RWPE1 (cell line): ENCODE measurements around the gene TAB2.

Source experiments
- CTCF ChIA-PET: fragments of 350-600 bp; sonication (Branson Sonifier 250); formaldehyde crosslinking; extraction: SDS; loops from one replicate; lab custom pipeline; 2021; lab: Yijun Ruan, JAX
- POLR2A ChIA-PET: fragments of 400-600 bp; formaldehyde crosslinking; extraction: SDS; loops from one replicate; lab custom pipeline; 2020; ENCODE audit warnings: antibody characterized with exemption; ENCODE audit not compliant: low non-redundant PET; lab: Yijun Ruan, JAX
- DNase-seq: peaks from one replicate; pipeline ENCODE4 v3.0.0; 2012; ENCODE audit warnings: low spot score
- H3K27ac ChIP-seq: fragments of 450-650 bp; 2 replicates; pipeline ENCODE4 v1.5.1; 2017
- CTCF ChIP-seq: fragments of 450-650 bp; conservative IDR thresholded peaks from 2 replicates; pipeline ENCODE4 v1.5.1; 2017; ENCODE audit warnings: low read depth, mild to moderate bottlenecking

TAB2 gene

DNA sequence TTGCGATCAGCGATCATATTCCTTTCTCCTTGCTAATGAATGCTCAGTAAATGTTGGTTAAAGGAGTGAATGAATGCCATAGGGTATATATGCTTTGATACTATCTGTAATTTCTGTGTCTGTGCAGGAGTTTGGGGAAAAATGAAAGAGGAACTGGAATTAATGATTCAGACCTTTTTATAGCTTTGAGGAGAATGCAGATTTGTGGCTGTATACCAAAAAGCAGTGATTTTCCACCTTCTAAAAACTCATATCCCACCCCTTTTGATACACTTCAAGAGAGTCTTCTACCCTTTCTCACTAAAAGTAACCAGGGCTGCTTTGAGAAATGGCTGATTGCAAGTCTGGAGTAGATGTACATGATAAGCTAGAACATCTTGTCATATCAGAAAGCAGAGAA, 56.0 kb downstream of the TAB2 start:
- H3K27ac ChIP-seq: no peak overlapping the region
- no peak for DNase-seq
- POLR2A ChIA-PET: no interaction called here
- no peak for TF ChIP-seq CTCF
- CTCF ChIA-PET: interaction anchor here (0.6 kb wide), 1 partner anchor 125 kb away, joined by 3 read pairs; no protein-coding TSS in a partner anchor

- H3K27ac ChIP-seq: no peak overlapping the region
- CTCF ChIA-PET: no interaction called here
- TF ChIP-seq CTCF: no peak
- DNase-seq: no peak
- POLR2A ChIA-PET: no interaction called here
Measured at GRCh38 chr6:149379977-149380376, 62.5 kb downstream of the TAB2 start.

DNA sequence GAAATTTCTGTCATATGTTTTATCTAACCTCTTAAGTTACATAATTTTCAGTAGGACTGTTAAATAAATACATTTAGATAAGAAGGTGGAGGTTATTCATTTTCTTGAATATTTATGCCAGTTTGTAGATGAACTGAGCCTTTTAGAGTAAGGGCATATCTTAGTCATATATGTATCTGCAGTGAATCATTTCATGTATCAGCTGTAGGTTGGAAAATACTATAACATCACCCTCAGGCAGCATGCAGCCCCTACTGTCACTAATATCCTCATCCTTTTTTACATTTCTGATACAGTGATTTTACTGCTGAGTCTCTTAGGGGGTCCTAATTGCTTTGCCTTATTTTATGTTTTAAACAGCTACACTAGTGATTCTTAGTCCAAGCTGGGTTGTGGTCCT, 63.0 kb downstream of the TAB2 start:
- POLR2A ChIA-PET: no interaction called here
- CTCF ChIA-PET: no interaction called here
- no peak for TF ChIP-seq CTCF

DNA sequence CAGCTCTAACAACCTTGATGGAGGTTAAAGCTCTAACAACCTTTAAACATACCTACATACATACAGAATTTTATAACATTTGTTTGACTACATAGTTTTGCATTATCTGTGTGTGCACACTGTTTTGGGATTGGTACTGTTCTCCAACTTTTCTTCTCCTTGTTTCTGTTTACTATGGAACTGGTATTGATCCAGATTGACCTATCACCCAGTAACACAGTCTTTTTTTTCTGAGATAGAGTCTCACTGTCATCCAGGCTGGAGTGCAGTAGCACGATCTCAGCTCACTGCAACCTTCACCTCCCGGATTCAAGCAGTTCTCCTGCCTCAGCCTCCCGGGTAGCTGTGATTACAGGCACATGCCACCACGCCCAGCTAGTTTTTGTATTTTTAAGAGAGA, 65.9 kb downstream of the TAB2 start:
- TF ChIP-seq CTCF: no peak
- CTCF ChIA-PET: interaction anchor here (0.6 kb wide), 1 partner anchor 11 kb away, joined by 3 read pairs; no protein-coding TSS in a partner anchor
- POLR2A ChIA-PET: no interaction called here
- DNase-seq: no peak
- H3K27ac ChIP-seq: no peak overlapping the region

More for the DNA sequence above, 63.0 kb downstream of the TAB2 start:
- DNase-seq: no peak
- no peak overlapping the region for H3K27ac ChIP-seq

DNA sequence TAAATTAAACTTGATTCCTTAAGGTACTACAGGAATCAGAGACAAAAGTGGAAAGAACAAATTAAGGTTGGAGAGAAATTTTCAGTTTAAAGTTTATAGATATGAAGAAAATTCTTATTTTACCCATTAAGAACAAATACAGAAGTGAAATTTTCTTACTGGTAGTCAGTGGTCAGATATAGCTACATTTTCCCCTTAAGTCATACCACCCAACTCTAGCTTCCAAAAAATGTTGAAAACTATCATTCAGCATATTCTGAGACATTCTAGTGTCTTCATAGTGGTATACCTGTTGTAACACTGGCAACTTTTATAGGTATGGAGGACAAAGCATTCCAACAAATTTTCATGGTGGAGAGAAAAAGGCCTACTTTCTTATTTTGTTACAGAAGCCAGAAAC, 67.0 kb downstream of the TAB2 start:
- ChIA-PET CTCF (interaction anchor here (1.0 kb wide), 1 partner anchor 48 kb away, joined by 3 read pairs; no protein-coding TSS in a partner anchor), POLR2A (no interaction called here)
- TF ChIP-seq CTCF: no peak
- DNase-seq: no peak
- no peak overlapping the region for H3K27ac ChIP-seq

- DNase-seq: no peak
- POLR2A ChIA-PET: no interaction called here
- TF ChIP-seq CTCF: no peak
- no peak overlapping the region for H3K27ac ChIP-seq
- CTCF ChIA-PET: interaction anchor here (0.6 kb wide), 1 partner anchor 104 kb away, joined by 3 read pairs; no protein-coding TSS in a partner anchor
Measured at GRCh38 chr6:149385998-149386646, 68.6 kb downstream of the TAB2 start.
